T-helper 17 cell (primary cell): Measurements from ENCODE around the gene CAPZA1. TPM values are rescaled to one million over a fixed set of nuclear protein-coding genes. Genes with fewer than 3 reads are reported as not detected.
A peak's percentile ranks its signal among the peaks of the same experiment; 100 is the strongest.

Experiments used
- ATAC-seq: fragments of 150-1000 bp; cut with Tn5 transposase; 2 replicates; pipeline ENCODE4 v1.10.0; 2021; ENCODE audit warnings: mild to moderate bottlenecking, moderate library complexity
- DNase-seq, 3 donors: peaks; one replicate each; pipeline versions ENCODE4 v3.0.0 to v3.0.0-alpha.2; 2020 to 2021
- H3K9me3 ChIP-seq: one replicate; pipeline ENCODE4 v1.7.0; 2013; ENCODE audit warnings: low read length, mild to moderate bottlenecking; ENCODE audit not compliant: control insufficient read depth, poor library complexity, severe bottlenecking
- H3K27ac Mint-ChIP-seq: one replicate; pipeline ENCODE4 v1.8.0; 2022; ENCODE audit warnings: mild to moderate bottlenecking, moderate library complexity, mixed read lengths
- H3K27me3 Mint-ChIP-seq: one replicate; pipeline ENCODE4 v1.8.0; 2022; ENCODE audit warnings: mixed read lengths
- H3K36me3 Mint-ChIP-seq: one replicate; pipeline ENCODE4 v1.8.0; 2022; ENCODE audit warnings: low read depth, mixed read lengths
- H3K4me1 Mint-ChIP-seq: one replicate; pipeline ENCODE4 v1.8.0; 2022; ENCODE audit warnings: mild to moderate bottlenecking, mixed read lengths
- H3K4me3 Mint-ChIP-seq: one replicate; pipeline ENCODE4 v1.8.0; 2022; ENCODE audit warnings: mild to moderate bottlenecking, moderate library complexity, mixed read lengths
- total RNA-seq, 4 donors: library from RNA in 2 of 4; stranded (reverse) in 2 of 4; gene quantifications; one replicate each; pipeline ENCODE4 v1.2.3 and lab custom pipeline; 2022 to 2026

The CAPZA1 gene
- total RNA-seq (100 to 1,000 TPM; 203 to 224 TPM), total RNA-seq (lab: John Stamatoyannopoulos, UW) (196 to 320 reads per million in 2 donors)

DNA sequence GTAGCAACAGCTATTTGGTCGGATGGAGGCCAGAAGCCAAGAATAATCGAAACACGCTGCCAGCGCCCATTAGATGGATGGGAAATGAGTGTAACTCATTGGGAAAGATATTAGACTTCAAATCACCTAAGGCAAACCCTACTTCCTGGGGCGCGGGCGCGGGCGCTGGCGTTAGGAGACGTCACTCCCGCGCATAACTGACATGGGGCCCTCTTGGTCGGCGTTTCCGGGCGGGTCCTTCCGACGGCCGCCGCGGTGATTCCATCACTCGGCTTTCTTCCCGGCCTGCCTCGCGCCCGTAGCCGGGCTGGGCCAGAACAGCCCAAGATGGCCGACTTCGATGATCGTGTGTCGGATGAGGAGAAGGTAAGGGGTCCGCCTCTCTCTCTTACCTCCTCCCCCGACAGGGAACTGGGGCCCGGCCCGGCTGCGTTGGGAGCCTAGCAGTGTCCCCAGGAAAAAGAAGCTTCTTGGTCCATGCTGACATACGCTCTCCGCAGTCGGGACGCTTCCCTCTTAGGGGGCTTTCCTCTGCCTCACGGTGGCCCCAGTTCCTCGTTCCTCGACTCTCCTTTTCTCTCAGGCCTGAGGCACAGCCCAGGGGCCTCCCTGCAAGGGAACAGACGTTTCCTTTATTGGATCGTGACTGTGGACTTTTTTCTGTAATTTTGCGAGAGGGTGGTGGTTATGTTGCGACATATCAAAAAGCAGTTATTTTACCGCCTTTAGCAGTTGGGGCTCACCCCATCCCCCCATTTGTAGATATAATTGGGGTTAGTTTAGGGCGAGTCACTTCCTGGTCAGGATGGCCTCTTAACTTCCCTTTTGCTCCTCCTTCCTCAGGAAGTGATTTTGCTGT, at the start of gene CAPZA1:
Gene CAPZA1, plus strand, starts transcription at position 315 of the 859 bp plus-strand sequence. Its CDS starts 13 bp downstream, at position 328.
- no peaks in the 10 kb centered on the region for H3K27me3 Mint-ChIP-seq
- peaks cover 4% of the 10 kb centered on the region for H3K36me3 Mint-ChIP-seq
- H3K4me3 Mint-ChIP-seq, result peak within 1 kb of the TSS; percentile 98
- H3K9me3 ChIP-seq, result no peaks in the 10 kb centered on the region
- peak; percentile 85 for ATAC-seq
- DNase-seq, result peak; percentile 83 to 86 (median 84)
- peaks cover 31% of the 10 kb centered on the region for H3K4me1 Mint-ChIP-seq
- peak within 1 kb of the TSS; percentile 99 for H3K27ac Mint-ChIP-seq

DNA sequence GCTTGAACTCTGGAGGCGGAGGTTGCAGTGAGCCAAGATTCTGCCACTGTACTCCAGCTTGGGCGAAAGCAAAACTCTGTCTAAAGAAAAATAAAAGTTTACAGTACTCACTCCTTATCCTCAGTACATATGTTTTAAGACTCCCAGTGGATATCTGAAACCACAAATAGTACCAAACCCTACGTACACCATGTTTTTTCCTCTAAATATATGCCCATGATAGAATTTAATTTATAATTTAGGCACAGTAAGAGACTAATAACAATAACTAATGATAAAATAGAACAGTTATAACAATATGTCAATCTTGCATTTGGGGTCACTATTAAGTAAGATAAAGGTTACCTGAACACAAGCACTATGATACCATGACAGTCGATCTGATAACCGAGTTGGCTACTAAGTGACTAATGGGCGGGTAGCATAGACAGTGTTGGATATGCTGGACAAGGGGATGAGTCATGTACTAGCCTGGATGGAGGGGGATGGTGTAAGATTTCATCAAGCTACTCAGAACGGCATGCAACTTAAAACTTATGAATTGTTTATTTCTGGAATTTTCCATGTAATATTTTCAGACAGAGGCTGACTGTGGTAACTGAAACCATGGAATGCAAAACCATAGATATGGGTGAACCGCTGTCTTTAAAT, 44.4 kb upstream of the CAPZA1 start:
- Mint-ChIP-seq H3K4me1 (no peaks in the 10 kb centered on the region), H3K27ac (no peak overlapping the region), H3K27me3 (no peaks in the 10 kb centered on the region), H3K4me3 (no peak overlapping the region), H3K36me3 (peaks cover 6% of the 10 kb centered on the region)
- ATAC-seq, result no peak
- no peak for DNase-seq
- no peaks in the 10 kb centered on the region for H3K9me3 ChIP-seq

- peaks cover 6% of the 10 kb centered on the region for H3K36me3 Mint-ChIP-seq
Observed at GRCh38 chr1:112576240-112576639, 43.4 kb upstream of the CAPZA1 start.

DNA sequence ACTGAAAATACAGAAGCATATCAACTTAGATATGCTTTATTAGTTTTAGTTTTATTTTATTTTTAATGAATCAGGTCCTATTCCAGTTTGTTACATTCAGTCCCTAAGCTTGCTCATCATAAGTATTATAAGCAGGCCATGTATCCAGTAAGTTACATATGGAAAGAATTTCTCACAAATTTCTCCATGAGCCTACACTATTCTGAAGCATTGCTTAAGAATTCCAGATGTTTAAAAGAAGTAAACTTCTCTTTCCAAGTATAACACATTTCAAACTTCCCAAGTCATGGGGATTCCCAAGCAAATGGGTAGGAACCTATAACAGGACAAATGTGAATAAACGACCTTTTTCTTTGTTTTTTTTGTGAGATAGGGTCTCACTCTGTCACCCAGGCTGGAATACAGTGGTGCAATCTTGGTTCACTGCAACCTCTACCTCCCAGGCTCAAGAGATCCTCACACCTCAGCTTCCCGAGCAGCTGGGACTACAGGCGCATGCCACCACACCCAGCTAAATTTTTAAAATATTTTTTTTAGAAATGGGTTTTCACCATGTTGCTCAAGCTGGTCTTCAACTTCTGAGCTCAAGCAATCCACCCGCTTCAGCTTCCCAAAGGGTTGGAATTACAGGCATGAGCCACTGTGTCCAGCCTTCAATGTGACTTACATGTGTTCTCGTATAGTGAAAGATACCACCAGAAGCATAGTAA, 39.7 kb upstream of the CAPZA1 start:
- no peak overlapping the region for H3K4me3 Mint-ChIP-seq
- H3K36me3 Mint-ChIP-seq, result peaks cover 3% of the 10 kb centered on the region
- H3K4me1 Mint-ChIP-seq, result no peaks in the 10 kb centered on the region
- ATAC-seq, result no peak
- no peaks in the 10 kb centered on the region for H3K9me3 ChIP-seq
- no peak overlapping the region for H3K27ac Mint-ChIP-seq
- no peak for DNase-seq
- H3K27me3 Mint-ChIP-seq, result no peaks in the 10 kb centered on the region

More at GRCh38 chr1:112576240-112576639, 43.4 kb upstream of the CAPZA1 start:
- H3K4me3 Mint-ChIP-seq, result no peak overlapping the region
- no peaks in the 10 kb centered on the region for H3K27me3 Mint-ChIP-seq
- no peaks in the 10 kb centered on the region for H3K9me3 ChIP-seq
- ATAC-seq, result no peak
- H3K4me1 Mint-ChIP-seq, result no peaks in the 10 kb centered on the region
- no peak for DNase-seq
- no peak overlapping the region for H3K27ac Mint-ChIP-seq

DNA sequence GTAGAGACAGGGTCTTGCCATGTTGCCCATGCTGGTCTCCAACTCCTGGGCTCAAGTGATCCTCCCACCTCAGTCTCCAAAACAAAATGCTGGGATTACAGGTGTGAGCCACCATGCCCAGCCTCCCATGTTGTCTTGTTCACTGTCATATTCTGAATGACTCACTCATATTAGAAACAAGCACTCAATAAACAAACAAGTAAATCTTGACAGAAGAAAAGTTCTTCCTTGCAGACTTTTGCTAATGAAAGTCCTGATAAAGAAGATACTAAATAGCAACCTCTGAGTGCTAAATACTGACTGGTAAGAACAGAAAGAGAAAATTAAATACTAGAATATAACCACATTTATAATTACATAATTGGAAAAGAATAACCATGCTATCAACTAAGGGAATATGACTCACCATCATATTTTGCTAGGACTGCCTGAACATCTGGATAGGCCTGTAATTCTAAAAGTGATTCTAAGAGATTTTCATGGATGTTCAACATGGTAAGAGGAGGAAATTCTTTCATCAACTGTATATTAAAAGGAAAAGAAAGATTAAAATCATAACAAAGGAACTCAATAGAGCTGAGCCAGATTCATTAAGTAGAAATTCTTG, 37.9 kb upstream of the CAPZA1 start:
- H3K9me3 ChIP-seq, result no peaks in the 10 kb centered on the region
- H3K27ac Mint-ChIP-seq, result no peak overlapping the region
- no peak for DNase-seq
- peaks cover 3% of the 10 kb centered on the region for H3K36me3 Mint-ChIP-seq
- no peaks in the 10 kb centered on the region for H3K4me1 Mint-ChIP-seq
- H3K27me3 Mint-ChIP-seq, result no peaks in the 10 kb centered on the region
- H3K4me3 Mint-ChIP-seq, result no peak overlapping the region
- ATAC-seq, result no peak

DNA sequence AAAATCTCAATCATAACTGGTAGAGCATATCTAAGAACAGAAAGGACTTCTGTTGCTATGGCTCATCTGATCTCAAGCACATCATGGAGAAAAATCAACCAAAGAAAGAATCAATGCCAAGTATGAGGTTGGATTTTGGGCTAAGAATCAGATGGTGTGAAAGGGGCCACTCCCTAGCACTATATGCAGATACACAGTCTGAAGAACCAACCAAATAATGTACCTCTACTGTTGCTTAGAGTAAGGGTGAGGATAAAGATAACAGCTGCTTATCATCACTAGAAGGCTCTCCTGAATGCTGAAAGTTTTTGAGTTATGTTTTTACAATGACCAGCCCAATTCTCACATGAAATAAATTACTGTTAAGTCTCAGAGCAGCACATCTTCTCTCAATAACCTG, 36.3 kb upstream of the CAPZA1 start:
- no peak for DNase-seq
- H3K27ac Mint-ChIP-seq, result peak overlapping the region; percentile 3
- no peaks in the 10 kb centered on the region for H3K9me3 ChIP-seq
- H3K4me3 Mint-ChIP-seq, result no peak overlapping the region
- H3K4me1 Mint-ChIP-seq, result no peaks in the 10 kb centered on the region
- H3K27me3 Mint-ChIP-seq, result no peaks in the 10 kb centered on the region
- no peaks in the 10 kb centered on the region for H3K36me3 Mint-ChIP-seq
- no peak for ATAC-seq

GRCh38 chr1:112589766-112590165, 29.9 kb upstream of the CAPZA1 start:
- Mint-ChIP-seq H3K4me3 (no peak overlapping the region), H3K27ac (no peak overlapping the region), H3K36me3 (peaks cover 5% of the 10 kb centered on the region), H3K4me1 (no peaks in the 10 kb centered on the region), H3K27me3 (no peaks in the 10 kb centered on the region)
- DNase-seq, result no peak
- H3K9me3 ChIP-seq, result peaks cover 5% of the 10 kb centered on the region
- ATAC-seq, result no peak

- peaks cover 5% of the 10 kb centered on the region for H3K9me3 ChIP-seq
- ATAC-seq (no peak), DNase-seq (no peak)
- Mint-ChIP-seq H3K27me3 (no peaks in the 10 kb centered on the region), H3K27ac (no peak overlapping the region), H3K4me3 (no peak overlapping the region), H3K4me1 (no peaks in the 10 kb centered on the region), H3K36me3 (peaks cover 5% of the 10 kb centered on the region)
Observed at GRCh38 chr1:112594208-112594876, 25.3 kb upstream of the CAPZA1 start.

DNA sequence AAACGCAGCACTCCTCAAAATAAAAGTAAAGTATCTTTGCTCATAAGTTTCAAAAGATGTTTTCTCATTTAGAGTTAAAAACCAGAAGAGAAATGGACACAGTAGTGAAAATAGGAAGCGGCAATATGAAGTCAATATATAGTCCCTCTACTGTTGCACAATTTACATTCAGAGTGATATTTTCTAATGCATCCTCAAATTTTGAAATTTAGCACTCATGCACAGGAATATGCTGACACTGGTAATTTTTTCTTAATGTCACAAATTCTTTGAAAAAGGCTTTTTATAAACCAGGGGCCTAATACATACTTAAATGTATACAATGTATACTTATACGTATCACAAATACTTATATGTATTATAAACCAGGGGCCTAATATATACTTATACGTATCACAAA, 20.2 kb upstream of the CAPZA1 start:
- ATAC-seq (no peak), DNase-seq (no peak)
- H3K4me1 Mint-ChIP-seq, result no peaks in the 10 kb centered on the region
- peaks cover 5% of the 10 kb centered on the region for H3K36me3 Mint-ChIP-seq
- no peak overlapping the region for H3K4me3 Mint-ChIP-seq
- H3K27me3 Mint-ChIP-seq, result no peaks in the 10 kb centered on the region
- no peak overlapping the region for H3K27ac Mint-ChIP-seq
- no peaks in the 10 kb centered on the region for H3K9me3 ChIP-seq

- H3K9me3 ChIP-seq, result no peaks in the 10 kb centered on the region
- H3K27me3 Mint-ChIP-seq, result no peaks in the 10 kb centered on the region
- no peak overlapping the region for H3K4me3 Mint-ChIP-seq
- H3K36me3 Mint-ChIP-seq, result peaks cover 17% of the 10 kb centered on the region
- ATAC-seq (no peak), DNase-seq (no peak)
- peaks cover 7% of the 10 kb centered on the region for H3K4me1 Mint-ChIP-seq
- H3K27ac Mint-ChIP-seq, result no peak overlapping the region
Observed at GRCh38 chr1:112603012-112603411, 16.6 kb upstream of the CAPZA1 start.

DNA sequence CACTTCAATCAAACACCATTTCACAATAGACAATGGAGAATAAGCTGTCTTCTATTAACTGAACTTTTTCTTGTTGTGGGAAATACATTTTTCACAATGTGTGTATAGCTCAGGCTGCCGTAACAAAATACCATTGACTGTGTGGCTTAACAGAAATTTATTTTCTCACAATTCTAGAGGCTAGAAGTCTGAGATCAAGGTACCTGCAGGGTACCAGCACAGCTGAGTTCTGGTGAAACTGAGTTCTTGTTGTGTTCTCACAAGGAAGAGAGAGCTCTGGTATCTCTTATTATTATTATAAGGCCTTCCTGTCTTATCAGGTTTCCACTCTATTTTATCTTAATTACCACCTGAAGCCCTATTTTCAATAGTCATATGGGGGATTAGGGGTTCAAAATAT, 16.1 kb upstream of the CAPZA1 start:
- Mint-ChIP-seq H3K36me3 (peaks cover 17% of the 10 kb centered on the region), H3K27ac (no peak overlapping the region), H3K4me1 (peaks cover 7% of the 10 kb centered on the region), H3K4me3 (no peak overlapping the region), H3K27me3 (no peaks in the 10 kb centered on the region)
- ATAC-seq, result no peak
- H3K9me3 ChIP-seq, result no peaks in the 10 kb centered on the region
- DNase-seq, result no peak

DNA sequence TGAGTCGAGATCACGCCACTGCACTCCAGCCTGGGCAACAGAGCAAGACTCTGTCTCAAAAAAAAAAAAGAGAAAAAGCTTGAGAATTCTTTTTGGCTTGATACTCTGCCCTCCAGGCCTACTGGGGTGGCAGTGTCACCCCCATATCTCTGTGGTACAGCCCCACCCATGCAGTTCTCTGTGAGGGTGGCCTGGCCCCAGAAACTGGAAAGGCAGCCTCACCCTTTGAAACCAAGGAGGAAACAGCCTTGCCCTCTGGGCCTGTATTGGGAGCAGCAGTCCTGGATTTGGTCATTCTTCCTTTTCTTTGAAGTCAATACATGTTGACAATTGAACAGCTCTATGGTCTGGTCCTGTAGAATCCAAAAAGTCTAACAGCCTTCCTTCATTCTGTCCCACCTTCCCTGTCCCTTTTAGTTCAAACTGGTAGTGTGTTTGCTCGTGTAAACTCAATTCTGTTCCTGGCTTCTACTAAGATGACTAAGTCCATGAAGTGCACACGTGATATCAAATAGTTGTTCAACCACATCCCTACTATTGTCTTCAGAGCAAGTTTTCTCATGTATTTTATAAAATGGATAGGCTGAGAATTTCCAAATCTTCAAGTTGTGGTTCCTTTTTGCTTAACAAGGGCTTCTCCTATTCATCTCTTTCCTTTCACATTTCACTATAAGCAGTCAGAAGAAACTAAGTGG, 13.9 kb upstream of the CAPZA1 start:
- no peaks in the 10 kb centered on the region for H3K9me3 ChIP-seq
- Mint-ChIP-seq H3K36me3 (peaks cover 18% of the 10 kb centered on the region), H3K27ac (no peak overlapping the region), H3K4me3 (no peak overlapping the region), H3K27me3 (no peaks in the 10 kb centered on the region), H3K4me1 (peaks cover 9% of the 10 kb centered on the region)
- no peak for ATAC-seq
- DNase-seq, result no peak
